H1 (cell line): ENCODE results near the gene CBX4. TPM values are rescaled to one million over a fixed set of nuclear protein-coding genes. Genes with fewer than 3 reads are reported as not detected.

Source experiments
- BRCA1 ChIP-seq: IDR thresholded peaks from 2 replicates; pipeline ENCODE4 v1.6.1; 2012; ENCODE audit warnings: low read depth, low read length, improper control_type of control experiment
- CEBPB ChIP-seq: IDR thresholded peaks from 2 replicates; pipeline ENCODE4 v1.6.1; 2012; ENCODE audit warnings: low read depth, low read length
- EGR1 ChIP-seq: IDR thresholded peaks from 2 replicates; pipeline ENCODE4 v1.6.1; 2011; ENCODE audit warnings: low read depth, low read length, borderline replicate concordance
- EZH2 ChIP-seq: fragments of 200-600 bp; sonication (generic); IDR thresholded peaks from 2 replicates; pipeline ENCODE4 v1.7.1; 2012; ENCODE audit warnings: low read depth, mild to moderate bottlenecking, moderate library complexity, low read length, inconsistent platforms; ENCODE audit not compliant: severe bottlenecking
- FOSL1 ChIP-seq: IDR thresholded peaks from 2 replicates; pipeline ENCODE4 v1.6.1; 2011; ENCODE audit warnings: mild to moderate bottlenecking, low read depth, low read length, moderate library complexity; ENCODE audit not compliant: insufficient read depth
- GTF2F1 ChIP-seq: IDR thresholded peaks from 2 replicates; pipeline ENCODE4 v1.6.1; 2012; ENCODE audit warnings: low read depth, low read length, improper control_type of control experiment, borderline replicate concordance
- HDAC2 ChIP-seq, 2 experiments: fragments of 300-600 bp in 1 of 2; sonication (generic) in 1 of 2; IDR thresholded peaks; 2 replicates each; pipeline ENCODE4 v1.6.1; 2011 to 2012; ENCODE audit warnings: low read depth in 2 of 2, low read length in 2 of 2, mild to moderate bottlenecking in 2 of 2, moderate library complexity in 2 of 2, borderline replicate concordance in 1 of 2, inconsistent platforms in 1 of 2
- HDAC6 ChIP-seq: IDR thresholded peaks from one replicate; pipeline ENCODE4 v1.7.1; 2012; ENCODE audit warnings: low read depth, mild to moderate bottlenecking, inconsistent platforms, low read length, moderate library complexity
- POLR2A ChIP-seq, 2 experiments: IDR thresholded peaks; 1 replicate in 1 of 2; 2 replicates in 1 of 2; pipeline ENCODE4 v1.6.1; 2011; ENCODE audit warnings: low read depth in 2 of 2, low read length in 2 of 2, mild to moderate bottlenecking in 2 of 2; ENCODE audit errors: control extremely low read depth in 1 of 2
- POLR2AphosphoS5 ChIP-seq: IDR thresholded peaks from 2 replicates; pipeline ENCODE4 v1.6.1; 2011; ENCODE audit warnings: low read depth, low read length
- POU5F1 ChIP-seq: IDR thresholded peaks from 2 replicates; pipeline ENCODE4 v1.6.1; 2011; ENCODE audit warnings: low read depth, mild to moderate bottlenecking, low read length, moderate library complexity
- RAD21 ChIP-seq, 2 experiments: IDR thresholded peaks in 1 of 2; conservative IDR thresholded peaks in 1 of 2; 2 replicates each; pipeline ENCODE4 v1.6.1; 2011; ENCODE audit warnings: low read depth in 2 of 2, low read length in 2 of 2, improper control_type of control experiment in 1 of 2, inconsistent platforms in 1 of 2, mild to moderate bottlenecking in 1 of 2, moderate library complexity in 1 of 2
- RBBP5 ChIP-seq: IDR thresholded peaks from 2 replicates; pipeline ENCODE4 v1.7.1; 2012; ENCODE audit warnings: low read depth, mild to moderate bottlenecking, inconsistent platforms, low read length, moderate library complexity, borderline replicate concordance
- RFX5 ChIP-seq: IDR thresholded peaks from 2 replicates; pipeline ENCODE4 v1.6.1; 2011; ENCODE audit warnings: low read depth, low read length, improper control_type of control experiment, borderline replicate concordance
- RXRA ChIP-seq: IDR thresholded peaks from 2 replicates; pipeline ENCODE4 v1.6.1; 2011; ENCODE audit warnings: low read depth, mild to moderate bottlenecking, low read length, moderate library complexity; ENCODE audit not compliant: insufficient read depth
- SIX5 ChIP-seq: IDR thresholded peaks from 2 replicates; pipeline ENCODE4 v1.6.1; 2011; ENCODE audit warnings: mild to moderate bottlenecking, low read depth, low read length
- SP2 ChIP-seq: IDR thresholded peaks from 2 replicates; pipeline ENCODE4 v1.6.1; 2012; ENCODE audit warnings: mild to moderate bottlenecking, low read length, inconsistent platforms
- TAF7 ChIP-seq: optimal IDR thresholded peaks from 2 replicates; pipeline ENCODE3; 2011; ENCODE audit warnings: low read depth, mild to moderate bottlenecking, inconsistent platforms, low read length, moderate library complexity, borderline replicate concordance
- TEAD4 ChIP-seq: IDR thresholded peaks from 2 replicates; pipeline ENCODE4 v1.6.1; 2012; ENCODE audit warnings: low read depth, low read length, inconsistent platforms, mixed read lengths
- polyA plus RNA-seq, 7 experiments: library from polyadenylated mRNA; depleted of rRNA in 3 of 7; stranded (reverse) in 5 of 7; unstranded in 2 of 7; fragments of >200 nt in 5 of 7; fragments of 200-250 nt in 2 of 7; gene quantifications; 1 replicate in 5 of 7; 2 replicates in 1 of 7; 4 replicates in 1 of 7; pipeline versions ENCODE4 v1.2.1 to v1.2.3, GENCODE V29; 2011 to 2013; ENCODE audit warnings: missing spikeins in 2 of 7, mixed read lengths in 2 of 7
- total RNA-seq: library from RNA; stranded (reverse); fragmentation: NEBNext Ultra II Directional; extraction: Animal tissue kit (Norgen Biotek cat#: 25700); gene quantifications from 2 replicates; pipeline ENCODE4 v1.2.1, GENCODE V29; 2021
- TF ChIP-seq, protein P1 (sequence below), 3 experiments: IDR thresholded peaks; 1 replicate in 2 of 3; 2 replicates in 1 of 3; pipeline versions ENCODE4 v1.5.1 to v1.6.1; 2011; ENCODE audit warnings: low read length in 3 of 3, mild to moderate bottlenecking in 3 of 3, inconsistent platforms in 2 of 3, low read depth in 1 of 3, moderate library complexity in 1 of 3; ENCODE audit not compliant: insufficient read depth in 1 of 3; ENCODE audit errors: control extremely low read depth in 1 of 3
- TF ChIP-seq, protein P2 (sequence below): IDR thresholded peaks from 2 replicates; pipeline ENCODE4 v1.6.1; 2012; ENCODE audit warnings: inconsistent platforms

Gene CBX4
- total and polyA plus RNA-seq, 2 of the 8 experiments (the other 6 are each of a cell fraction or from before 2014, with no cell fraction given) = 1.8 to 4.0 TPM

- TF ChIP-seq FOSL1 = no peak
- TF ChIP-seq RXRA = no peak
- TF ChIP-seq POLR2AphosphoS5 = no peak
- TF ChIP-seq CEBPB = no peak
- no peak for TF ChIP-seq SIX5
- no peak for TF ChIP-seq GTF2F1
- no peak for TF ChIP-seq POLR2A (IDR thresholded peaks at IDR 0.05; ENCODE audit: control extremely low read depth in 1 of 2, low read depth in 2 of 2, low read length in 2 of 2)
- TF ChIP-seq, protein P1, sequence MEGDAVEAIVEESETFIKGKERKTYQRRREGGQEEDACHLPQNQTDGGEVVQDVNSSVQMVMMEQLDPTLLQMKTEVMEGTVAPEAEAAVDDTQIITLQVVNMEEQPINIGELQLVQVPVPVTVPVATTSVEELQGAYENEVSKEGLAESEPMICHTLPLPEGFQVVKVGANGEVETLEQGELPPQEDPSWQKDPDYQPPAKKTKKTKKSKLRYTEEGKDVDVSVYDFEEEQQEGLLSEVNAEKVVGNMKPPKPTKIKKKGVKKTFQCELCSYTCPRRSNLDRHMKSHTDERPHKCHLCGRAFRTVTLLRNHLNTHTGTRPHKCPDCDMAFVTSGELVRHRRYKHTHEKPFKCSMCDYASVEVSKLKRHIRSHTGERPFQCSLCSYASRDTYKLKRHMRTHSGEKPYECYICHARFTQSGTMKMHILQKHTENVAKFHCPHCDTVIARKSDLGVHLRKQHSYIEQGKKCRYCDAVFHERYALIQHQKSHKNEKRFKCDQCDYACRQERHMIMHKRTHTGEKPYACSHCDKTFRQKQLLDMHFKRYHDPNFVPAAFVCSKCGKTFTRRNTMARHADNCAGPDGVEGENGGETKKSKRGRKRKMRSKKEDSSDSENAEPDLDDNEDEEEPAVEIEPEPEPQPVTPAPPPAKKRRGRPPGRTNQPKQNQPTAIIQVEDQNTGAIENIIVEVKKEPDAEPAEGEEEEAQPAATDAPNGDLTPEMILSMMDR (IDR thresholded peaks at IDR 0.05; ENCODE audit: control extremely low read depth in 1 of 3, insufficient read depth in 1 of 3, low read depth in 1 of 3, low read length in 3 of 3) = peak; percentile 66 to 75 (median 73)
- peak; percentile 68 to 75 for TF ChIP-seq RAD21 (IDR thresholded peaks at IDR 0.05 in 1 of 2, conservative IDR thresholded peaks at IDR 0.05 in 1 of 2; ENCODE audit: low read depth in 2 of 2, low read length in 2 of 2)
- TF ChIP-seq HDAC6 = no peak
- peak; percentile 40 for TF ChIP-seq EZH2
- TF ChIP-seq RBBP5 = no peak
- no peak for TF ChIP-seq TEAD4
- TF ChIP-seq SP2 = no peak
- TF ChIP-seq, protein P2, sequence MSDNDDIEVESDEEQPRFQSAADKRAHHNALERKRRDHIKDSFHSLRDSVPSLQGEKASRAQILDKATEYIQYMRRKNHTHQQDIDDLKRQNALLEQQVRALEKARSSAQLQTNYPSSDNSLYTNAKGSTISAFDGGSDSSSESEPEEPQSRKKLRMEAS = peak; percentile 56; the same call in 1 of the 2 replicates
- TF ChIP-seq POU5F1 = no peak
- TF ChIP-seq RFX5 = no peak
- no peak for TF ChIP-seq HDAC2 (IDR thresholded peaks at IDR 0.05; ENCODE audit: borderline replicate concordance in 1 of 2, low read depth in 2 of 2, low read length in 2 of 2)
- no peak for TF ChIP-seq EGR1
- no peak for TF ChIP-seq BRCA1
- TF ChIP-seq TAF7 = peak; percentile 32
Measured at GRCh38 chr17:79789943-79790804, 49.1 kb downstream of the CBX4 start (continued).
